H9 (cell line): Measurements from ENCODE around the gene ODAD4. TPM values are rescaled to one million over a fixed set of nuclear protein-coding genes. Genes with fewer than 3 reads are reported as not detected.

Experiments
- DNase-seq: peaks from one replicate; pipeline ENCODE4 v3.0.0-alpha.2; 2017
- H2AFZ ChIP-seq: one replicate; pipeline ENCODE4 v1.6.1; 2013; ENCODE audit warnings: mild to moderate bottlenecking, low read length, control low read depth, moderate library complexity
- H2AK5ac ChIP-seq: 2 replicates; pipeline ENCODE4 v1.6.1; 2013; ENCODE audit warnings: low read length, control low read depth, mixed read lengths; ENCODE audit not compliant: insufficient read length
- H2BK120ac ChIP-seq: one replicate; pipeline ENCODE4 v1.6.1; 2013; ENCODE audit warnings: low read depth, mild to moderate bottlenecking, low read length, control low read depth, inconsistent platforms; ENCODE audit not compliant: poor library complexity, severe bottlenecking
- H2BK12ac ChIP-seq: 2 replicates; pipeline ENCODE4 v1.6.1; 2013; ENCODE audit warnings: low read length, control low read depth, mixed read lengths, low read depth; ENCODE audit not compliant: insufficient read length
- H2BK15ac ChIP-seq: 2 replicates; pipeline ENCODE4 v1.6.1; 2013; ENCODE audit warnings: low read depth, low read length, control low read depth
- H2BK20ac ChIP-seq: one replicate; pipeline ENCODE4 v1.6.1; 2013; ENCODE audit warnings: low read depth, mild to moderate bottlenecking, low read length, control low read depth, inconsistent platforms; ENCODE audit not compliant: poor library complexity, severe bottlenecking
- H2BK5ac ChIP-seq: 2 replicates; pipeline ENCODE4 v1.6.1; 2013; ENCODE audit warnings: low read length, control low read depth, mixed read lengths; ENCODE audit not compliant: insufficient read length
- H3K14ac ChIP-seq: 2 replicates; pipeline ENCODE4 v1.6.1; 2013; ENCODE audit warnings: low read length, control low read depth; ENCODE audit not compliant: insufficient read depth
- H3K18ac ChIP-seq: 2 replicates; pipeline ENCODE4 v1.6.1; 2013; ENCODE audit warnings: low read depth, mild to moderate bottlenecking, mixed read lengths, low read length, control low read depth; ENCODE audit not compliant: insufficient read length
- H3K23ac ChIP-seq: 2 replicates; pipeline ENCODE4 v1.6.1; 2013; ENCODE audit warnings: low read length, control low read depth, mixed read lengths, low read depth; ENCODE audit not compliant: insufficient read length
- H3K23me2 ChIP-seq: 2 replicates; pipeline ENCODE4 v1.6.1; 2013; ENCODE audit warnings: low read depth, mild to moderate bottlenecking, mixed read lengths, low read length, control low read depth; ENCODE audit not compliant: insufficient read length, poor library complexity, severe bottlenecking
- H3K27ac ChIP-seq: 2 replicates; pipeline ENCODE4 v1.5.1; 2013; ENCODE audit warnings: low read length, control low read depth, mixed read lengths, low read depth; ENCODE audit not compliant: insufficient read length
- H3K27me3 ChIP-seq: 2 replicates; pipeline ENCODE4 v1.6.1; 2013; ENCODE audit warnings: low read length, control low read depth, inconsistent platforms; ENCODE audit not compliant: insufficient read depth
- H3K4ac ChIP-seq: 2 replicates; pipeline ENCODE4 v1.6.1; 2013; ENCODE audit warnings: low read depth, mild to moderate bottlenecking, control low read depth, inconsistent platforms, low read length, moderate library complexity
- H3K4me1 ChIP-seq: 2 replicates; pipeline ENCODE4 v1.6.1; 2013; ENCODE audit warnings: low read length, control low read depth, inconsistent platforms; ENCODE audit not compliant: insufficient read depth
- H3K4me2 ChIP-seq: 2 replicates; pipeline ENCODE4 v1.6.1; 2013; ENCODE audit warnings: low read length, control low read depth, mixed read lengths; ENCODE audit not compliant: insufficient read length, insufficient read depth
- H3K56ac ChIP-seq: 2 replicates; pipeline ENCODE4 v1.6.1; 2013; ENCODE audit warnings: low read depth, mild to moderate bottlenecking, mixed read lengths, low read length, control low read depth; ENCODE audit not compliant: insufficient read length
- H3K79me1 ChIP-seq: 2 replicates; pipeline ENCODE4 v1.6.1; 2013; ENCODE audit warnings: low read depth, mild to moderate bottlenecking, moderate library complexity, low read length, control low read depth, inconsistent platforms; ENCODE audit not compliant: insufficient read depth, poor library complexity, severe bottlenecking
- H3K79me2 ChIP-seq: 2 replicates; pipeline ENCODE4 v1.6.1; 2013; ENCODE audit warnings: low read length, control low read depth, inconsistent platforms; ENCODE audit not compliant: insufficient read depth
- H3K9ac ChIP-seq: 2 replicates; pipeline ENCODE4 v1.6.1; 2013; ENCODE audit warnings: low read length, control low read depth, mixed read lengths; ENCODE audit not compliant: insufficient read length; ENCODE audit errors: extremely low read depth
- H3K9me3 ChIP-seq: one replicate; pipeline ENCODE4 v1.6.1; 2013; ENCODE audit warnings: low read depth, low read length, inconsistent platforms; ENCODE audit not compliant: control insufficient read depth
- H3T11ph ChIP-seq: one replicate; pipeline ENCODE4 v1.6.1; 2013; ENCODE audit warnings: mild to moderate bottlenecking, low read length, control low read depth, inconsistent platforms
- H4K20me1 ChIP-seq: one replicate; pipeline ENCODE4 v1.6.1; 2013; ENCODE audit not compliant: control insufficient read depth, insufficient read length, insufficient read depth
- H4K5ac ChIP-seq: 2 replicates; pipeline ENCODE4 v1.6.1; 2013; ENCODE audit warnings: low read depth, mild to moderate bottlenecking, mixed read lengths, low read length, control low read depth; ENCODE audit not compliant: insufficient read length
- H4K8ac ChIP-seq: replicated peaks from 2 replicates; pipeline ENCODE4 v1.6.1; 2013; ENCODE audit warnings: low read length, control low read depth, mixed read lengths, low read depth; ENCODE audit not compliant: insufficient read length
- H4K91ac ChIP-seq: 2 replicates; pipeline ENCODE4 v1.6.1; 2013; ENCODE audit warnings: low read depth, mild to moderate bottlenecking, moderate library complexity, mixed read lengths, low read length, control low read depth; ENCODE audit not compliant: insufficient read length
- H3K27ac Mint-ChIP-seq, 3 experiments: 2 replicates in 2 of 3; 3 replicates in 1 of 3; pipeline ENCODE4 v1.8.0; 2020 to 2021; ENCODE audit warnings: mixed read lengths in 3 of 3, mild to moderate bottlenecking in 1 of 3, moderate library complexity in 1 of 3
- H3K27me3 Mint-ChIP-seq: 2 replicates; pipeline ENCODE4 v1.8.0; 2021; ENCODE audit warnings: low read depth, mild to moderate bottlenecking, moderate library complexity, mixed read lengths
- H3K36me3 Mint-ChIP-seq, 3 experiments: 2 replicates in 2 of 3; 3 replicates in 1 of 3; pipeline ENCODE4 v1.8.0; 2020 to 2021; ENCODE audit warnings: low read depth in 3 of 3, mixed read lengths in 3 of 3; ENCODE audit not compliant: insufficient read depth in 1 of 3
- H3K4me1 Mint-ChIP-seq, 2 experiments: 2 replicates each; pipeline ENCODE4 v1.8.0; 2020; ENCODE audit warnings: mixed read lengths in 2 of 2
- H3K4me3 Mint-ChIP-seq, 2 experiments: 2 replicates in 1 of 2; 3 replicates in 1 of 2; pipeline ENCODE4 v1.8.0; 2020 to 2021; ENCODE audit warnings: mild to moderate bottlenecking in 2 of 2, mixed read lengths in 2 of 2, moderate library complexity in 1 of 2
- H3K9me3 Mint-ChIP-seq, 2 experiments: 2 replicates in 1 of 2; 3 replicates in 1 of 2; pipeline ENCODE4 v1.8.0; 2020; ENCODE audit warnings: mild to moderate bottlenecking in 2 of 2, mixed read lengths in 2 of 2, moderate library complexity in 1 of 2
- CTCF ChIP-seq: fragments of 200-600 bp; sonication (generic); conservative IDR thresholded peaks from 3 replicates; pipeline ENCODE4 v1.8.0; 2021; ENCODE audit warnings: antibody characterized with exemption, mild to moderate bottlenecking
- WGBS: extraction: QIAGEN DNeasy Blood & Tissue Kit; methylation state at CpG from one replicate; pipeline ENCODE4 v1.1.7; 2013; ENCODE audit warnings: missing lambda C conversion rate, low lambda C conversion rate, mixed read lengths; ENCODE audit not compliant: insufficient read length; ENCODE audit errors: extremely low coverage; 5-methylcytosine and 5-hydroxymethylcytosine counted together
- total RNA-seq: library from RNA; stranded (reverse); gene quantifications from 2 replicates; pipeline ENCODE4 v1.2.1, GENCODE V29; 2021

Gene ODAD4
- total RNA-seq, 1 experiment from 2014 or later: 2.1 TPM

- no CpG with 5 or more reads among the region's 10 CpGs for WGBS
These were observed 38.3 kb downstream of the ODAD4 start for GRCh38 chr17:41968676-41969075.

More at GRCh38 chr17:41968676-41969075, 38.3 kb downstream of the ODAD4 start:
- H3T11ph ChIP-seq: no peak overlapping the region
- peak overlapping the region; percentile 43 to 48; a peak in 2 of 5 replicates for H3K4me3 Mint-ChIP-seq
- H4K8ac ChIP-seq: no peak overlapping the region
- H3K79me2 ChIP-seq: no peaks in the 10 kb centered on the region
- H3K4me1 ChIP-seq: no peaks in the 10 kb centered on the region
- H3K4me2 ChIP-seq: no peak overlapping the region
- H4K91ac ChIP-seq: no peak overlapping the region
- H3K27me3 Mint-ChIP-seq: peaks cover 1% of the 10 kb centered on the region; the same call in 1 of the 2 replicates
- no peak overlapping the region for H2BK15ac ChIP-seq
- H3K14ac ChIP-seq: no peak overlapping the region
- H3K18ac ChIP-seq: no peak overlapping the region
- no peaks in the 10 kb centered on the region for H3K79me1 ChIP-seq
- no peak overlapping the region for H2BK20ac ChIP-seq
- H3K9me3 Mint-ChIP-seq: no peaks in the 10 kb centered on the region
- no peak overlapping the region for H2AK5ac ChIP-seq
- no peaks in the 10 kb centered on the region for H4K20me1 ChIP-seq
- peaks cover 21 to 52% (median 45%) of the 10 kb centered on the region in 3 experiments for H3K36me3 Mint-ChIP-seq
- H3K4ac ChIP-seq: no peak overlapping the region
- no peak overlapping the region; a peak in 1 of 7 replicates for H3K27ac Mint-ChIP-seq
- no peaks in the 10 kb centered on the region for H3K9me3 ChIP-seq
- no peak overlapping the region for H3K9ac ChIP-seq
- no peak overlapping the region for H2BK5ac ChIP-seq
- H3K27ac ChIP-seq: no peak overlapping the region
- H3K23ac ChIP-seq: no peak overlapping the region
- H2BK12ac ChIP-seq: no peak overlapping the region
- no peak overlapping the region for H4K5ac ChIP-seq
- TF ChIP-seq CTCF: no peak
- H2AFZ ChIP-seq: no peak overlapping the region
- peaks cover 17 to 25% of the 10 kb centered on the region in 2 experiments for H3K4me1 Mint-ChIP-seq
- no peaks in the 10 kb centered on the region for H3K27me3 ChIP-seq
- DNase-seq: no peak
- peaks cover 12% of the 10 kb centered on the region for H3K23me2 ChIP-seq
- no peak overlapping the region for H3K56ac ChIP-seq
- H2BK120ac ChIP-seq: no peak overlapping the region
